K562 (cell line): ENCODE measurements around the gene RDH14. TPM values are rescaled to one million over a fixed set of nuclear protein-coding genes. Genes with fewer than 3 reads are reported as not detected.

Experiments
- ATF4 ChIP-seq: fragments of 450-650 bp; formaldehyde crosslinking; IDR thresholded peaks from 2 replicates; pipeline ENCODE4 v1.4.0; 2022; ENCODE audit warnings: mild to moderate bottlenecking, moderate library complexity
- CBFA2T2 ChIP-seq: fragments of 450-650 bp; conservative IDR thresholded peaks from 2 replicates; pipeline ENCODE4 v1.6.1; 2017; ENCODE audit warnings: mild to moderate bottlenecking
- CBX2 ChIP-seq: fragments of 200-600 bp; sonication (generic); IDR thresholded peaks from one replicate; pipeline ENCODE4 v1.6.1; 2012; ENCODE audit warnings: mild to moderate bottlenecking, low read length, inconsistent platforms; ENCODE audit not compliant: insufficient read depth, poor library complexity, severe bottlenecking
- CREM ChIP-seq: IDR thresholded peaks from 2 replicates; pipeline ENCODE4 v1.6.1; 2014; ENCODE audit warnings: antibody characterized with exemption, low read depth
- CUX1 ChIP-seq: fragments of 200-800 bp; sonication (Bioruptor generic); IDR thresholded peaks from 2 replicates; pipeline ENCODE4 v1.6.1; 2016; ENCODE audit warnings: missing genetic modification characterization, missing compliant biosample characterization
- HDAC6 ChIP-seq: IDR thresholded peaks from 2 replicates; pipeline ENCODE4 v1.6.1; 2012; ENCODE audit warnings: low read depth, mild to moderate bottlenecking, control low read depth, inconsistent platforms, low read length, moderate library complexity
- HDAC8 ChIP-seq: fragments of 450-650 bp; IDR thresholded peaks from 2 replicates; pipeline ENCODE4 v1.6.1; 2016; ENCODE audit warnings: mild to moderate bottlenecking, missing genetic modification characterization, moderate library complexity, missing compliant biosample characterization
- LARP7 ChIP-seq: fragments of 450-650 bp; IDR thresholded peaks from 2 replicates; pipeline ENCODE4 v1.6.1; 2016
- MAFK ChIP-seq: IDR thresholded peaks from 2 replicates; pipeline ENCODE4 v1.6.1; 2011; ENCODE audit warnings: low read length, improper control_type of control experiment
- RBM15 ChIP-seq: fragments of 200-400 bp; formaldehyde crosslinking; IDR thresholded peaks from 2 replicates; pipeline ENCODE4 v1.6.1; 2018; ENCODE audit warnings: mild to moderate bottlenecking, low read length, moderate library complexity; ENCODE audit not compliant: insufficient read depth
- RHOXF2B ChIP-seq: fragments of 250-450 bp; sonication (Bioruptor Pico); conservative IDR thresholded peaks from 2 replicates; pipeline ENCODE4 v1.5.1; 2021
- SMAD2 ChIP-seq: fragments of 150-350 bp; IDR thresholded peaks from 2 replicates; pipeline ENCODE4 v1.6.1; 2014; ENCODE audit warnings: low read depth, mild to moderate bottlenecking, low read length
- polyA plus RNA-seq, 8 experiments: library from polyadenylated mRNA; depleted of rRNA in 4 of 8; stranded (reverse) in 5 of 8; unstranded in 3 of 8; fragments of >200 nt; fragmentation: Nextera tagmentation in 2 of 8; fragmentation: Illumina TruSeq in 1 of 8; extraction: Ambion mirVana in 2 of 8; extraction: Trizol in 1 of 8; gene quantifications; 2 replicates each; pipeline versions ENCODE4 v1.2.1 to v1.2.3, GENCODE V29; 2011 to 2014; ENCODE audit warnings: inconsistent platforms in 1 of 8, missing spikeins in 1 of 8
- total RNA-seq, 7 experiments: library from RNA; depleted of rRNA in 6 of 7; stranded (reverse); fragments of >200 nt in 6 of 7; fragmentation: Illumina TruSeq in 2 of 7; extraction: Trizol in 2 of 7; gene quantifications; 2 replicates each; pipeline versions ENCODE4 v1.2.1 to v1.2.3, GENCODE V29; 2011 to 2021; ENCODE audit warnings: low replicate concordance in 1 of 7

RDH14 gene
- total and polyA plus RNA-seq, 9 of the 15 experiments (the other 6 are each of a cell fraction or from before 2014, with no cell fraction given), result 6.7 to 26.2 (median 20.9) TPM

GRCh38 chr2:18558458-18558857 is 2.0 kb downstream of the RDH14 start (continued):
- TF ChIP-seq SMAD2 (no peak), CREM (peak; percentile 18; the same call in 1 of the 2 replicates), HDAC6 (no peak), MAFK (peak; percentile 65; the same call in 1 of the 2 replicates), CBX2 (no peak), HDAC8 (tag) (no peak), RBM15 (no peak), CUX1 (CRISPR knock-in tag) (no peak), RHOXF2B (CRISPR knock-in tag) (no peak), CBFA2T2 (peak; percentile 52), ATF4 (CRISPR knock-in tag) (no peak), LARP7 (no peak)
- TF ChIP-seq, all 486 proteins: peak for 36
